ENCODE measurements around the gene COL9A1. TPM values are rescaled to one million over a fixed set of nuclear protein-coding genes. Genes with fewer than 3 reads are reported as not detected.

Gene COL9A1
- total and polyA plus RNA-seq, 2 donors (not counting 1 experiment from before 2014, with no cell fraction given), result not detected

- no peak for ATAC-seq (ENCODE audit: low read depth)
- H3K4me1 ChIP-seq (ENCODE audit: control insufficient read depth in 2 of 2, insufficient read depth in 2 of 2, low read length in 2 of 2), result no peaks in the 10 kb centered on the region
- CTCF ChIA-PET, result no interaction called here
- H3K27ac ChIP-seq (ENCODE audit: low read length in 2 of 2), result no peak overlapping the region
- intact Hi-C loops (cut with micrococcal nuclease), result no loop called here
- Mint-ChIP-seq H3K27ac (no peak overlapping the region), H3K27me3 (peaks cover 16% of the 10 kb centered on the region), H3K4me3 (no peak overlapping the region), H3K4me1 (no peaks in the 10 kb centered on the region), H3K9me3 (ENCODE audit: insufficient read depth) (no peaks in the 10 kb centered on the region)
- H3K4me2 ChIP-seq (replicated peaks; ENCODE audit: low read depth, low read length, poor library complexity, severe bottlenecking), result no peak overlapping the region
- DNase-seq, result no peak
- H3K36me3 ChIP-seq (replicated peaks in 1 of 2; ENCODE audit: control extremely low read depth in 1 of 2, control insufficient read depth in 1 of 2, extremely low read depth in 1 of 2, insufficient read depth in 2 of 2, low read length in 1 of 2), result no peaks in the 10 kb centered on the region
- no peaks in the 10 kb centered on the region for H3K79me2 ChIP-seq (ENCODE audit: control insufficient read depth, insufficient read depth, low read length)
- POLR2A ChIA-PET, result no interaction called here
- H2AFZ ChIP-seq (ENCODE audit: insufficient read depth, low read depth, low read length, poor library complexity, severe bottlenecking), result no peak overlapping the region
- H4K20me1 ChIP-seq (ENCODE audit: control insufficient read depth, insufficient read depth, low read length, poor library complexity, severe bottlenecking), result no peaks in the 10 kb centered on the region
- no peak overlapping the region for H3K9ac ChIP-seq (ENCODE audit: low read length)
- peaks cover 0 to 2% (median 0%) of the 10 kb centered on the region in 3 donors for H3K9me3 ChIP-seq (ENCODE audit: control extremely low read depth in 1 of 3, control insufficient read depth in 2 of 3, insufficient read depth in 1 of 3, low read length in 2 of 3)
- no peak for TF ChIP-seq EZH2 (IDR thresholded peaks at IDR 0.05; ENCODE audit: borderline replicate concordance, insufficient read depth, low read depth, low read length, poor library complexity, severe bottlenecking)
- H3K4me3 ChIP-seq (ENCODE audit: control extremely low read depth in 1 of 5, extremely low read depth in 1 of 5, insufficient read depth in 1 of 5, low read depth in 2 of 5, low read length in 4 of 5), result no peak overlapping the region
- peaks cover 0 to 2% (median 0%) of the 10 kb centered on the region in 4 experiments for H3K27me3 ChIP-seq (replicated peaks in 1 of 4; ENCODE audit: control extremely low read depth in 1 of 4, control insufficient read depth in 3 of 4, insufficient read depth in 4 of 4, low read length in 3 of 4)
Measured at GRCh38 chr6:70338775-70339174, 35.9 kb upstream of the COL9A1 start.

GRCh38 chr6:70337743-70338105 lies 34.8 kb upstream of the COL9A1 start:
- no peak overlapping the region for H2AFZ ChIP-seq (ENCODE audit: insufficient read depth, low read depth, low read length, poor library complexity, severe bottlenecking)
- POLR2A ChIA-PET, result no interaction called here
- CTCF ChIA-PET, result interaction anchor here (0.6 to 0.7 kb wide), 2 partner anchors 9 to 32 kb away, joined by 3 to 4 read pairs; no protein-coding TSS in a partner anchor
- TF ChIP-seq EZH2 (IDR thresholded peaks at IDR 0.05; ENCODE audit: borderline replicate concordance, insufficient read depth, low read depth, low read length, poor library complexity, severe bottlenecking), result no peak
- TF ChIP-seq CTCF (IDR thresholded peaks at IDR 0.05), result no peak
- no CpG with 5 or more reads among the region's 3 CpGs for WGBS (ENCODE audit: insufficient coverage)
- intact Hi-C loops (cut with micrococcal nuclease), result no loop called here
- no peak overlapping the region for H3K4me2 ChIP-seq (replicated peaks; ENCODE audit: low read depth, low read length, poor library complexity, severe bottlenecking)
- Mint-ChIP-seq H3K4me1 (no peaks in the 10 kb centered on the region), H3K9me3 (ENCODE audit: insufficient read depth) (no peaks in the 10 kb centered on the region), H3K27me3 (peaks cover 26% of the 10 kb centered on the region), H3K27ac (no peak overlapping the region), H3K4me3 (no peak overlapping the region)
- no peaks in the 10 kb centered on the region for H3K79me2 ChIP-seq (ENCODE audit: control insufficient read depth, insufficient read depth, low read length)
- DNase-seq (no peak), ATAC-seq (ENCODE audit: low read depth) (no peak)
- no peaks in the 10 kb centered on the region for H3K4me1 ChIP-seq (ENCODE audit: control insufficient read depth in 2 of 2, insufficient read depth in 2 of 2, low read length in 2 of 2)
- no peak overlapping the region for H3K27ac ChIP-seq (ENCODE audit: low read length in 2 of 2)
- H3K9me3 ChIP-seq (ENCODE audit: control extremely low read depth in 1 of 3, control insufficient read depth in 2 of 3, insufficient read depth in 1 of 3, low read length in 2 of 3), result peaks cover 0 to 2% (median 0%) of the 10 kb centered on the region in 3 donors
- no peaks in the 10 kb centered on the region for H3K36me3 ChIP-seq (replicated peaks in 1 of 2; ENCODE audit: control extremely low read depth in 1 of 2, control insufficient read depth in 1 of 2, extremely low read depth in 1 of 2, insufficient read depth in 2 of 2, low read length in 1 of 2)
- no peaks in the 10 kb centered on the region for H4K20me1 ChIP-seq (ENCODE audit: control insufficient read depth, insufficient read depth, low read length, poor library complexity, severe bottlenecking)
- H3K4me3 ChIP-seq (ENCODE audit: control extremely low read depth in 1 of 5, extremely low read depth in 1 of 5, insufficient read depth in 1 of 5, low read depth in 2 of 5, low read length in 4 of 5), result no peak overlapping the region
- H3K9ac ChIP-seq (ENCODE audit: low read length), result no peak overlapping the region
- peaks cover 0 to 2% (median 0%) of the 10 kb centered on the region in 4 experiments for H3K27me3 ChIP-seq (replicated peaks in 1 of 4; ENCODE audit: control extremely low read depth in 1 of 4, control insufficient read depth in 3 of 4, insufficient read depth in 4 of 4, low read length in 3 of 4)

Data from B cell (primary cell).